ENCODE results near the gene KIAA1549. TPM values are rescaled to one million over a fixed set of nuclear protein-coding genes. Genes with fewer than 3 reads are reported as not detected.

KIAA1549 gene
- total RNA-seq, 4 donors from 2014 or later, result 2.3 to 3.2 (median 2.8) TPM

DNA sequence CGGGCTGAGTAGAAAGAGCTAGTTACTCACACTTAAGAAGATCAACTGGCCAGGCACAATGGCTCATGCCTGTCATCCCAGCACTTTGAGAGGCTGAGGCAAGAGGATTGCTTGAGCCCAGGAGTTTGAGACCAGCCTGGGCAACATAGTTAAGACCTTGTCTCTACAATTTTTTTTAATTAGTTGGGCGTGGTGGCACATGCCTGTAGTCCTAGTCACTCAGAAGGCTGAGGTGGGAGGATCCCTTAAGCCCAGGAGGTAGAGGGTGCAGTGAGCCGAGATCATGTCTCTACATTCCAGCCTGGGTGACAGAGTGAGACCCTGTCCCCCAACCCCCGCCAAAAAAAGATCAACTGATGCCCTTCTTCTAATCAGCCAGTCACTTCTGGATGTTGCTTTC is 108.6 kb downstream of the KIAA1549 start:
- Histone ChIP-seq H3K27ac (replicated peaks in 1 of 4) (no peak overlapping the region), H3K27me3 (no peaks in the 10 kb centered on the region), H3K9me3 (no peaks in the 10 kb centered on the region), H3K36me3 (peaks cover 0 to 26% (median 18%) of the 10 kb centered on the region in 4 donors), H3K4me1 (no peaks in the 10 kb centered on the region), H3K4me3 (no peak overlapping the region)
- 88% methylated on average over 3 of the region's 4 CpGs for WGBS
- TF ChIP-seq EP300 (IDR thresholded peaks at IDR 0.05) (no peak), POLR2AphosphoS5 (IDR thresholded peaks at IDR 0.05) (no peak), POLR2A (IDR thresholded peaks at IDR 0.05; ENCODE audit: low read depth) (no peak)
- TF ChIP-seq, protein P1, sequence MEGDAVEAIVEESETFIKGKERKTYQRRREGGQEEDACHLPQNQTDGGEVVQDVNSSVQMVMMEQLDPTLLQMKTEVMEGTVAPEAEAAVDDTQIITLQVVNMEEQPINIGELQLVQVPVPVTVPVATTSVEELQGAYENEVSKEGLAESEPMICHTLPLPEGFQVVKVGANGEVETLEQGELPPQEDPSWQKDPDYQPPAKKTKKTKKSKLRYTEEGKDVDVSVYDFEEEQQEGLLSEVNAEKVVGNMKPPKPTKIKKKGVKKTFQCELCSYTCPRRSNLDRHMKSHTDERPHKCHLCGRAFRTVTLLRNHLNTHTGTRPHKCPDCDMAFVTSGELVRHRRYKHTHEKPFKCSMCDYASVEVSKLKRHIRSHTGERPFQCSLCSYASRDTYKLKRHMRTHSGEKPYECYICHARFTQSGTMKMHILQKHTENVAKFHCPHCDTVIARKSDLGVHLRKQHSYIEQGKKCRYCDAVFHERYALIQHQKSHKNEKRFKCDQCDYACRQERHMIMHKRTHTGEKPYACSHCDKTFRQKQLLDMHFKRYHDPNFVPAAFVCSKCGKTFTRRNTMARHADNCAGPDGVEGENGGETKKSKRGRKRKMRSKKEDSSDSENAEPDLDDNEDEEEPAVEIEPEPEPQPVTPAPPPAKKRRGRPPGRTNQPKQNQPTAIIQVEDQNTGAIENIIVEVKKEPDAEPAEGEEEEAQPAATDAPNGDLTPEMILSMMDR (IDR thresholded peaks at IDR 0.05), result no peak
- DNase-seq (ENCODE audit: extremely low spot score), result no peak
- intact Hi-C loops (cut with DNase I), result no loop called here

DNA sequence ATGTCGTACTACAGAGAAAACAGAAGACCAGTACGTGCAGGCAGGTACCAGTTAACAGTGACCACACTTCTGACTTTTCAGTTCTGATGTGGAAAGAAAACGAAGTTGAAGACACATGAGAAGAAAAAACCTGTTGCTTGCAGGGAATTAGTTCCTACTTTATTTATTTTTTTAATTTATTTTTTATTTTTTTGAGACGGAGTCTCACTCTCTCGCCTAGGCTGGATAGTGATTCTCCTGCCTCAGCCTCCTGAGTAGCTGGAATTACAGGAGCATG is 109.4 kb downstream of the KIAA1549 start:
- DNase-seq (ENCODE audit: extremely low spot score), result no peak
- TF ChIP-seq POLR2A (IDR thresholded peaks at IDR 0.05; ENCODE audit: low read depth) (no peak), POLR2AphosphoS5 (IDR thresholded peaks at IDR 0.05) (no peak), EP300 (IDR thresholded peaks at IDR 0.05) (no peak)
- TF ChIP-seq, protein P1 (IDR thresholded peaks at IDR 0.05), result no peak
- Histone ChIP-seq H3K27ac (replicated peaks in 1 of 4) (no peak overlapping the region), H3K4me3 (no peak overlapping the region), H3K27me3 (no peaks in the 10 kb centered on the region), H3K9me3 (no peaks in the 10 kb centered on the region), H3K36me3 (peaks cover 0 to 31% (median 21%) of the 10 kb centered on the region in 4 donors), H3K4me1 (no peaks in the 10 kb centered on the region)
- WGBS, result 96% methylated on average over 5 of the region's 5 CpGs
- intact Hi-C loops (cut with DNase I), result no loop called here

DNA sequence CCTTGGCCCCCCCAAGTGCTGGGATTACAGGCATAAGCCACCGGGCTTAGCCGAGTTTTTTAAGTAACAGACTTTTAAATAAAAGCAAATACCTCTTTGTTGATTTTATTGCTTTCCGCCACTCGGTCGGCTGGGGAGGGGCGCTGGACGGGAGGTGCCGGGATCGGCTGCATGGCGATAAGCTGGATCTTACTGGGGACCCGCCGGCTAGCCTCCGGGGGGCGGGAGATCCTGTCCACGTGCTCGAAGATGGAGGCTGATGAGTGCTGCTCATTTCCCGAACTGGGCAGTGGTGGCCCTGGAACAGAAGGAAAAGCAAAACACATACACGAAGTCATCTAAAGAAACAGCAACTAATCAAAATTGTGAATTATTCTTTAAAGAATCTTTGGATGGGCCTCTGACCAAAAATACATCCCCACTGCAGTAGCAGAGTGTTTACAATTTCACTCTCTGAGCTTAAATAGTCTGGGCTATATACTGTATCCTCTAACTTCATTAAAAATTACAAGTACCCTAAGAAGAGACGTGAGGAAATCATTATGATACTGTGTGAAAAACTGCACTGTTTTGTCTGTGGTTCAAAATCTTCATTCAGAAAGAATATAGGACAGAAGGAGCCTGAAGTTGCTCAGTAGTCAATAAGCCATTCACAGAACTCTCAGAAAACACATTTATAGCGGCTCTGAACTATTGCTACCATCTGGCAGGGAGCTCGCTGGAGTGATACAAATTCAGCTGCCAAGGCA is 110.0 kb downstream of the KIAA1549 start:
- intact Hi-C loops (cut with DNase I), result no loop called here
- 94% methylated on average over 21 of the region's 21 CpGs for WGBS

DNA sequence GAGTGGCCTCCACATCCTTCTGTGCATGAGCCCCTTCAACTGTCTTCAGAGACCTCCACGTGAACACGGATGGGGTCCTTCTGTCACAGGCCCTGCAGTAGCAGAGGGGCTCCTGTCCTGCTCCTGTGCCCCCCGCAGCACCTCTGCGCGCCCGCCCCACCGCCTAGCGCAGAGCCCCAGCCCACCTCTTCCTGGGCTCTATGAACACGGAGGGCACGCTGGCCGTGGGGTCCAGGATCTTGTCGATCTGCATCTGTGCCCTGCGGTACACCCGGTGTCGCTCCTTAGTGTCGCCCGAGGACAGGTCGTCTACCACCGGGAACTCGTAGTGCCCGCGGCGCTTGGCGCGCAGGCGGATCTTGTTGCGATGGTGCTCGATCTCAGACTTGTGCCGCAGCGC is 111.8 kb downstream of the KIAA1549 start:
- H3K9me3 ChIP-seq, result no peaks in the 10 kb centered on the region
- WGBS, result 96% methylated on average over 22 of the region's 30 CpGs
- H3K27me3 ChIP-seq, result no peaks in the 10 kb centered on the region
- H3K27ac ChIP-seq (replicated peaks in 1 of 4), result no peak overlapping the region
- no peak for DNase-seq (ENCODE audit: extremely low spot score)
- TF ChIP-seq POLR2AphosphoS5 (IDR thresholded peaks at IDR 0.05), result no peak
- no peak for TF ChIP-seq EP300 (IDR thresholded peaks at IDR 0.05)
- TF ChIP-seq POLR2A (IDR thresholded peaks at IDR 0.05; ENCODE audit: low read depth), result no peak
- TF ChIP-seq, protein P1 (IDR thresholded peaks at IDR 0.05), result no peak
- no peak overlapping the region for H3K4me3 ChIP-seq
- intact Hi-C loops (cut with DNase I), result no loop called here
- peaks cover 0 to 33% (median 22%) of the 10 kb centered on the region in 4 donors for H3K36me3 ChIP-seq
- no peaks in the 10 kb centered on the region for H3K4me1 ChIP-seq

More for the DNA sequence above, 110.0 kb downstream of the KIAA1549 start:
- H3K27ac ChIP-seq (replicated peaks in 1 of 4), result no peak overlapping the region
- no peaks in the 10 kb centered on the region for H3K9me3 ChIP-seq
- no peak for DNase-seq (ENCODE audit: extremely low spot score)
- H3K4me1 ChIP-seq, result no peaks in the 10 kb centered on the region
- no peaks in the 10 kb centered on the region for H3K27me3 ChIP-seq
- no peak for TF ChIP-seq POLR2A (IDR thresholded peaks at IDR 0.05; ENCODE audit: low read depth)
- TF ChIP-seq, protein P1 (IDR thresholded peaks at IDR 0.05), result no peak
- TF ChIP-seq POLR2AphosphoS5 (IDR thresholded peaks at IDR 0.05), result no peak
- no peak for TF ChIP-seq EP300 (IDR thresholded peaks at IDR 0.05)
- no peak overlapping the region for H3K4me3 ChIP-seq
- H3K36me3 ChIP-seq, result peaks cover 0 to 33% (median 22%) of the 10 kb centered on the region in 4 donors

DNA sequence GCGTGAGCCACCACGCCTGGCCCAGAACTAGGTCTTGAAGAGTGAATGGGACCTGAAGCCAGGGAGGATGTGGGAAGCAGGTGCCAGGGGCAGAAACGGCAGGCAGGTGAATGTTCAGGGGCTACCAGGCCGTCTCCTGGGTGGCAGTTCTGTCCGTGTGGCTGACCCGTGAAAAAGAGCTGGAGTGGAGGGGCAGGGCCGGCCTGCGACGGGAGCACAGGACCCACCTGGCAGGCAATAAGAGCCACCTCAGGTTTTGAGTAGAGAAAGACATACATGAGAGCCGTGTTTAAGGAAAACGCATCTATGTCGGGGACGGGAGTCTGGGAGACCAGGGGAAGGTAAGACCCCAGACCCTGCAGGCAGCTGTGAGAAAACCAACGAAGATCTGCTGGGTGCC is 112.5 kb downstream of the KIAA1549 start:
- Histone ChIP-seq H3K4me1 (no peaks in the 10 kb centered on the region), H3K9me3 (no peaks in the 10 kb centered on the region), H3K36me3 (peaks cover 0 to 38% (median 22%) of the 10 kb centered on the region in 4 donors), H3K4me3 (no peak overlapping the region), H3K27ac (replicated peaks in 1 of 4) (no peak overlapping the region), H3K27me3 (no peaks in the 10 kb centered on the region)
- WGBS, result 90% methylated on average over 14 of the region's 14 CpGs
- intact Hi-C loops (cut with DNase I), result no loop called here
- TF ChIP-seq, protein P1 (IDR thresholded peaks at IDR 0.05), result no peak
- TF ChIP-seq POLR2A (IDR thresholded peaks at IDR 0.05; ENCODE audit: low read depth) (no peak), EP300 (IDR thresholded peaks at IDR 0.05) (no peak), POLR2AphosphoS5 (IDR thresholded peaks at IDR 0.05) (no peak)
- no peak for DNase-seq (ENCODE audit: extremely low spot score)
